Hepatic stellate cell (primary cell): ENCODE data around the gene MRPL4.
"Not testable (repeated sequence)": the region's sequence is repeated elsewhere in the genome, so short reads cannot be mapped to it uniquely, and the experiment has no call there.

ENCODE experiments used
- DNase-seq: peaks from one replicate; pipeline ENCODE4 v3.0.0; 2011; ENCODE audit warnings: low spot score

The MRPL4 gene

DNA sequence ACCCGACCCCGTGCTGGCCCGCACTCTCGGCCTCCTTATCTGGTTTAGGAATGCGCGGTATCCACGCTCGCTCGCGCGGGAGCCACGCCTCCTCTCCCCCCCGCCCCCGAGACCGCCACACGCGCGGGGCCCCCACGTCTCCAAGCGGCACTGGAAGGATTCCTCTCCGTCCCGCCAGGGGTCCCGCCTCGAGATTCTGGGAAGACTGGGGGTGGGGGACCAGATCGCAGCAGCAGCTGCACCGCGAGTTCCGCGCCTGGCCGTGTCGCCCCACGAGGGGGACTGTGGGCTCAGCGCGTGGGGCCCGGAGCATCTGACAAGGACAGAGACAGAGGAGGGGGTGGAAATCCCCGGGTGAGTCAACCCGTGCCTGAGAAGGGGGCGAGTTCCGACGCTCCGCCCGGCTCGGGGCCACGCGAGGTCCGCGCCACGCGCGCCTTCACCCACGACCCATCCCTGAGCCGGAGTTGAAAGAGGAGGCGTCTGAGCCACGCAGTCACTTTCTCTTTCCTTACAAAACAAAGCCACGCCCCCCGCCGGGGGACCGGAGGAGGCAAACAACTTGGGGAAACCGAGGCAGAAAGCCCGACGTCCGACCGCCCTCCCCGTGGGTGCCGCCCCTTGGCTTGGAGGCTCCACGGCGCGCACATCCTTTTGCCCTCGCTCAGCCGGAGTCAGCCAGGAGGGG lies 21.7 kb upstream of the MRPL4 start:
- DNase-seq: peak; percentile 73

DNA sequence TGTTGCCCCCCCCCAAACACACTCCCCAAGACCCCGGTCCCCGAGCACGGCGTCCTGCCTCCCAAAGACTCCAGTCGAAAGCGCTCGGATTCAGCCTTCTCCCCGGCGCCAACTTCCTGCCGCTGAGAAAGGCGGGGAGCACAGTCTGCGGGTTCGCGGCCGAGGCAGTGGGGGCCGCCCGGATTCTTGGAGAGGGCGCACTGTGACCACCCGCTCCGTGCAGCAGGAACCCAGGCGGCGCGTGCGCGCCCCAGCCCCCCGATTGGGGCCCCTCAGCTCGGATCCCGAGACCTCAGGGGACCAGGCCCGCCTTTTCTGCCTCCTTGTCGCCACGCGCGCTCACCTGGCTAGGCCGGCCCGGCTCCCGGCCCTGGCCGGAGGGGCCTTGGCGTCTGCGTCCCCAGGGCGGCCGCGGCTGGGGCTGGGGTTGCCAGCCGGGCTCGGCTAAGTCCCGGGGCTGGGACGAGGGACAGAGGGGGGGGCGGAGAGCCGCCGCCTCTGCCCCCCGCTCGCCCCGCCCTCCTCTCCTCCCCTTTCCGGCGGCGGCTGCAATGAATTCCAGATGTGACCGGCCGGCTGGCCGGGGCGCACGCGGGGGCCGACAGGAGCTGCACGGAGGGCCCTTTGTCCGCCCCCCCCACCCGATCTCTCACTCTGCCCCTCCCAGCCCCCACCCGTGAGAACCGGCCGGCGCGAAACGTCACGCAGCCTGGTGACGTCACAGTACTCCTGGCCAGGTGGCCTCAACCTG lies 21.0 kb upstream of the MRPL4 start, which contains the start of gene S1PR2:
Gene S1PR2 (minus strand): TSS at position 471 of the 751 bp plus-strand sequence. CDS start 6,426 bp downstream, outside the sequence.
- DNase-seq: peak; percentile 90

DNA sequence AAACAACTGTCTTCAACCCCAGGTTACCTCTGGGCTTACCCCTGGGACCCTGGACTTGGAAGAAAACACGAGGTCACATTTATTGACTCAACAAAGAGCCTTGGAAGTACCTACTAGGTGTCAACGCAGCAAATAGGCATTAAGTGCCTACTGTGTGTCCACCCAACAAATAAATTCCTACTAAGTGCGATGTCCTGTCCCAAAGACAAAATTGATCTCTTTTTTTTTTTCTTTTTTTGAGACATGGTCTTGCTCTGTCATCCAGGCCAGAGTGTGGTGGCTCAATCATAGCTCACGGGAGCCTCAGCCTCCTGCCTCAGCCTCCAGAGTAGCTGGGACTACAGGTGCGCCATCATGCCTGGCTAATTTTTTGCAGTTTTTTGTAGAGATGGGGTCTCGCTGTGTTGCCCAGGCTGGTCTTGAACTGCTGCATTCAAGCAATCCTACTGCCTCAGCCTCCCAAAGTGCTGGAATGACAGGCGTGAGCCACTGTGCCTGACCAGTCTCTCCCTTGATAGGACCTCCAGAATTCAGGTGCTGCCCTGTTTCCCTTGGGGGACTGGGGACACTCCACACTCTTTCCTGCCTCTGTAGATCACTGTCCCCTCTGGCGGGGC lies 20.3 kb upstream of the MRPL4 start:
- DNase-seq: no peak

DNA sequence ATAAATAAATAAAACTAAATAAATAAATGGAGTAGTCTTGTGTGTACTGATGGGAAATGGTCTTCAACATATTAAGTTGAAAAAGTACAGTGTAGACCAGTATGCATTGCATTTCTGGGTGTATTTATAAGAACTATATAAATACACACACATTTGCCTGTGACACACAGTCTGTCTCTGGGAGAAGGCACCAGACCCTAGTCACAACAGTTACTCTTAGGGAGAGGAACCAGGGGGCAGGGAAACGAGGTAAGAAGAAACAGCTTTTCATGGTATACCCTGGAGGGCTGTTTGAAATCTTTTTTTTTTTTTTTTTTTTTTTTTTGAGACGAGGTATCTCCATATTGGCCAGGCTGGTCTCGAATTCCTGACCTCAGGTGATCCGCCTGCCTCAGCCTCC lies 18.1 kb upstream of the MRPL4 start:
- no peak for DNase-seq

DNA sequence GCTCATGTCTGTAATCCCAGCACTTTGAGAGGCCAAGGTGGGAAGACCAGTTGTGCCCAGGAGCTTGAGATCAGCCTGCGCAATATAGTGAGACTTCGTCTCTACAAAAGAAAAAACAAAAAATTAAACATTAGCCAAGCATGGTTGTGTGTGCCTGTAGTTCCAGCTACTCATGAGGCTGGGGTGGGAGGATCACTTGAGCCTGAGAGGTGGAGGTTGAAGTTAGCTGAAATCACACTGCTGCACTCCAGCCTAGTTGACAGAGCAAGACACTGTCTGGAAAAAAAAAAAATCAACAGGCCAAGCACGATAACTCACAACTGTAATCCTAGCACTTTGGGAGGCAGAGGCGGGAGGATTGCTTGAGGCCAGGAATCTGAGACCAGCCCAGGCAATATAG lies 17.0 kb upstream of the MRPL4 start:
- no peak for DNase-seq

DNA sequence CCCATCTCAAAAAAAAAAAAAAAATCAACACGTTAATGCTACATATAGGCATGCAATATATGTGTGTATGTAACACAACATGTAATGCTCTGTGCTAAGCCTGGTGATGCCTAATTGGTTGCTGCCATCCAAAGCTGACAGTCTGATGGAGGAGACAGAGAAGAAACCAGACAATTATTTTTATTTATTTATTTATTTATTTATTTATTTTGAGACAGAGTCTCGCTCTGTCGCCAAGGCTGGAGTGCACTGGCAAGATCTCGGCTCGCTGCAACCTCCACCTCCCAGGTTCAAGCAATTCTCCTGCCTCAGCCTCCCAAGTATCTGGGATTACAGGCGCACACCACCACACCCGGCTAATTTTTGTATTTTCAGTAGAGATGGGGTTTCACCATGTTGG lies 16.6 kb upstream of the MRPL4 start:
- not testable (repeated sequence) for DNase-seq

DNA sequence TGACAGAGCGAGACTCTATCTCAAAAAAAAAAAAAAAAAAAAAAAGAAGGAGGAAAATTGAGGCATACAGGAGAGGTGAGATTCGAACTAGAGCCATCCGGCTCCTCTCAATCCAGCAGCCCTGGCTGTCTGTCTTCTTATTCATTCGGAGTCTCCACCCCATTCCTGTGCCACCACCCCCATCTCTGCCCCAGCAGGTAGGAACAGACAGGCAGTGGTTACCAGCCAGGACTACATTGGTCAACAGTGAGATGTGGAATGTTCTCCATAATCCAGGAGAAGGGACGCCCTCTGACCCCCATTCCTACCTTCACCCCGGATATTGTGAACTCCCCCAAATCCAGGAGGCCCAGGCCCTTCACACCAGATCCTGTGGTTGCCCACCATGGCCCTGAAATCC lies 14.3 kb upstream of the MRPL4 start:
- DNase-seq: no peak

DNA sequence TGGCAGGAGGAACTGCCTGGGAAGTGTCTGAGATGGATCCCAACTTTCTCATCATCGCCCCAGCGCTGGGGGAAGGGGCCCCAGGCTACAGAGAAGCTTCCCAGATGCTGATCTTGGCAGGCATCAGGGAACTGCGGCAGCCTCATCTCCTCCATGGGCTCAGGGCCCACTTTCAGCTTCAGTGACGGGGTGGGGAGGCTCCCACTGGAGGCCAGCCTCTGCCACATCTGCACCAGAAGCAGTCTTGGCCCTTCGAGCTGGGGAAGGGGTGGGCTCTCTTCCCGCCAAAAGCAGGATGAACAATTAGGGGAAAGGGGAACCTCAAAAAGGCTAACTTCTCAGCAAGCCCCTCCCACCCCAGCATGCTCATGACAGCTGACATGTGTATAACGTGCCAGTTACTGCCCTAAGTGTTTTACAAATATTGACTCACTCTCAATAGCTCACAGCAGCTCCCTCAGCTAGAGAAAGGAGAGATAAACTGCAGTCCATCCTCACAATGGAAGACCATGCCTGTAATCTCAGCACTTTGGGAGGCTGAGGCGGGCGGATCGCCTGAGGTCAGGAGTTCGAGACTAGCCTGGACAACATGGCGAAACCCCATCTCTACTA lies 13.7 kb upstream of the MRPL4 start:
- peak; percentile 75 for DNase-seq

DNA sequence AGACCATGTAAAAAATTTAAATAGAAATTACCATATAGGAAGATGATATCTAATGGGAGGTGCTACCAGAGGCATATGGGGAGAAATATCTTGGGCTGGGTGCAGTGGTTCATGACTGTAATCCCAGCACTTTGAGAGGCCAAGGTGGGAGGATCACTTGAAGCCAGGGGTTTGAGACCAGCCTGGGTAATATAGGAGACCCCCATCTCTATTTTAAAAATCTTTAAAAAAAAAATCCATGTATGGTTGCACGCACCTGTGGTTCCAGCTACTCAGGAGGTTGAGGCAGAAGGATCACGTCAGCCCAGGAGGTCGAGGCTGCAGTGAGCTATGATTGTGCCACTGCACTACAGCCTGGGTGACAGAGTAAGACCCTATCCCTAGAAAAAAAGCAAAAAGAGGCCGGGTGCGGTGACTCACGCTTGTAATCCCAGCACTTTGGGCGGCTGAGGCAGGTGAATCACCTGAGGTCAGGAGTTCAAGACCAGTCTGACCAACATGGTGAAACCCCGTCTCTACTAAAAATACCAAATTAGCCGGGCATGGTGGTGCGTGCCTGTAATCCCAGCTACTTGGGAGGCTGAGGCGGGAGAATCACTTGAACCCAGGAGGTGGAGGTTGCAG lies 10.1 kb upstream of the MRPL4 start:
- DNase-seq: not testable (repeated sequence)

DNA sequence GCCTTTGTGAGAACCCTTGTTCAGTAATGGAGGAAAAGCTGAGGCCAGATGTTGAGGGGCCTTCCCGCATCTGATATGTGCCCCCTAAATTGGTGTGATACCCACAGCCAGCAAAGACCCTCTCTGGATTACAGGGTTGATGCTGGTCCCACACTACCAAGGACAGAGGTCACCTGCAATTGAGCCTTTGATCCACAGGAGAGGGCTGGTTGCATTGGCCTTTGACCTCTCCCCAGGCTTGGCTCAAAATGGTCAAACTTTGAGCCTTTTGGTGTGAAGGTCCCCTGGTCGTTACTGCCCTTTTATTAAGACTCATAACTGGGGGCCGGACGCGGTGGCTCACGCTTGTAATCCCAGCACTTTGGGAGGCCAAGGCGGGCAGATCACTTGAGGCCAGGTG lies 8.4 kb upstream of the MRPL4 start:
- no peak for DNase-seq

DNA sequence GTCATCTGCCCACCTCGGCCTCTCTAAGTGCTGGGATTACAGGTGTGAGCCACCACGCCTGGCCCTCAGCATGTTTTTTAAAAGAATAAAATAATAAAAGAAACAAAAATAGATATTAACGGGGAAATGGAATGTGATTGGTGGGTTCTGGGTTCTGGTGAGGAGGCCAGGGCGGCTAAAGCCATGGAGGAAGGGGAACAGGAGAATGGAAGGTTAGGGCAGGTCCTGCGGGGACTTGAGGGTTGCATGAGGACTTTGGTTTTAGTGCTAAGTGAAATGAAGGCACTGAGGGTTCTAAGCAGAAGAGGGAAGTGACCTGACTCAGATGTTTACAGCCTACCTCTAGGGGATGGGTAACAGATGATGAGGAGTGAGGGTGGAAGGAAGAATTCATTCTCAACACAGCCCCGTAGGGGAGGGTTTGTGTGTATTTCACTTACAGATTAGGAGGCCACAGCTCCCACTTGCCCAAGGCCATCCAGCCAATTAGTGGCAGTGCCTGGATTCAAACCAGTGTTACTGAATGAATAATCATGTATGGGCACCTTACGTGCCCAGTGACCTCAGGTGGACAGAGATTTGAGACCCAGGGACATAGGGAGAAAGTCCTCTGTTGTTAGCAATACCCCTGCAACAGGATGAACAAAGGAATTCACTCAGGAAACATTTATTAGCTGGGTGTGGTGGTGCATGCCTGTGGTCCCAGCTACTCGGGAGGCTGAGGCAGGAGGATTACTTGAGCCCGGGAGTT lies 6.7 kb upstream of the MRPL4 start:
- no peak for DNase-seq

DNA sequence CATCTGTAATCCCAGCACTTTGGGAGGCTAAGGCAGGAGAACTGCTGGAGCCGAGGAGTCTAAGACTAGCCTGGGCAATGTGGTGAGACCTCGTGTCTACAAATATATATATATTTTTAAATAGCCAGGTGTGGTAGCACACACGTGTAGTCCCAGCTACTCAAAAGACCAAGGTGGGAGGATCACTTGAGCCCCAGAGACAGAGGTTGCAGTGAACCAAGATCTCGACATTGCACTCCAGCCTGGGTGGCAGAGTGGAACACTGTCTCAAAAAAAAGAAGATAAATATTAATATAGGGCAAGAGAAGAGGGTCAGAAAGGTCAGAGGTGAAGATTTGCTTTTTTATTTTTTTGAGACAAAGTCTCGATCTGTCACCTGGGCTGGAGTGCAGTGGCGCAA lies 5.5 kb upstream of the MRPL4 start:
- no peak for DNase-seq

DNA sequence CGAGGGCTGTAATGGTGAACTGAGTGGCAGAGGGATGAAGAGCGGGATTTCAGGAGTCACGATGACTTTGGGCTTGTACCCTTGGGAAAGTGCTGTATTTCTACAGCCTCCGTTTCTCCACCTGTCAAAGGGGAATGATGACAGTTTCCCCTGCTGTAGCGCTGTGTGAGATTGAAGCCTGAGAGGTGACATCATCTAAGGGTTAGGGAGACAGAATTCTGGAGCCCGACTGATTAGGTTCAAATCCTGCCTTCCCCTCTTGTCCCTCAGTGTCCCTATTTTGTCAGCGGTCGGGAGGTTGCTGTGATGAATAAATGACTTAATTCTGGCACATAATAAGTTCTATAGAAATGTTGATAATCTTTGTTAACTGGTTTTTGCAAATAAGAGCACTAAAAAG lies 693 bp downstream of the MRPL4 start:
- DNase-seq: no peak

DNA sequence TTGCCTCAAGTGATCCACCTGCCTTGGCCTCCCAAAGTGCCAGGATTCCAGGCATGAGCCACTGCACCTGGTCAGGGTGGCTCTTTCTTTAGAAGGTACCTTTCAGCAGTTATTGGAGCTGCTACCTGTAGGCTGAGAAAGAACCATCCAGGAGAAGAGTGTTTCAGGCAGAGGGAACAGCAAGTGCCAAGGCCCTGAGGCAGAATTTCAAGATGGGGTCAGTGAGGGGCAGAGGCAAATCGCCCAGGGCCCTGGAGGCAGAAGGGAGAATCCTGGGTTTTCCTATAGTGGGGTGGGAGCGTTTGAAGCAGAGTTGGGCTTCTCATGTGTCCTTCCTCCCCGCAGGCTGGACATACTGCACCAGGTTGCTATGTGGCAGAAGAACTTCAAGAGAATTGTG lies 2.2 kb downstream of the MRPL4 start:
- DNase-seq: no peak

DNA sequence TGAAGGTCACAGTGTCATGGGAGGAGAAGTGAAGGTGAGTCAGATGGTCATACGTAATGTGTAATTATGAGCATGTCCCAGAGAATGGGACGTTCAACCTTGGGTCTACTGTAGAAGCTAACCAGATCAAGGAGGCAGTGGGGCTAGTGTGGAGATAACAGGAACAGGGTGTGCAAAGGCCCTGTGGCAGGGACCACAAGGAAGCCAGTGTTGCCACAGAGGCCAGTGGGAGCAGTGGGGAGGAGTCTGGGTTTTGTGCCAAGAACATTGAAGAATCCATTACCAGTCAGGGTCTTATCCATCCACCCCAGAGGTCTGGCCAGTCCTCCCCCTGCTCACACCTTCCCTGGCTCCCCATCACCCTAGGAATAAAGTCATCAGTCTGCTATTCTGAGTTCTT lies 3.3 kb downstream of the MRPL4 start:
- no peak for DNase-seq

DNA sequence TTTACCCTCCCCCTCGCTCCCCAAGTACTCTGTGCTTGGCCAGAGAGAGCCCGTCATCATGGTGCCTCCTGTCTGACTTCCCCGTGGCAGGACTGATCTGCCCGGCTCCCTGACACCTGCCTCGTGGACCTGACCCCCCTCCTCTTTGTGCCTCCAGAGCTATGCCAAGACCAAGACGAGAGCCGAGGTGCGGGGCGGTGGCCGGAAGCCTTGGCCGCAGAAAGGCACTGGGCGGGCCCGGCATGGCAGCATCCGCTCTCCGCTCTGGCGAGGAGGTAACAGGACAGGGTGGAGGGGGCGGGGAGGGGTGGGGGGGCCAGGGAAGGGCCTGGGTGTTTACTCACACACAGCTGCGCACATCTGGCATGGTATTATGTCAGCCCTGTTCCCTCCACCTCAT lies 4.5 kb downstream of the MRPL4 start:
- no peak for DNase-seq

DNA sequence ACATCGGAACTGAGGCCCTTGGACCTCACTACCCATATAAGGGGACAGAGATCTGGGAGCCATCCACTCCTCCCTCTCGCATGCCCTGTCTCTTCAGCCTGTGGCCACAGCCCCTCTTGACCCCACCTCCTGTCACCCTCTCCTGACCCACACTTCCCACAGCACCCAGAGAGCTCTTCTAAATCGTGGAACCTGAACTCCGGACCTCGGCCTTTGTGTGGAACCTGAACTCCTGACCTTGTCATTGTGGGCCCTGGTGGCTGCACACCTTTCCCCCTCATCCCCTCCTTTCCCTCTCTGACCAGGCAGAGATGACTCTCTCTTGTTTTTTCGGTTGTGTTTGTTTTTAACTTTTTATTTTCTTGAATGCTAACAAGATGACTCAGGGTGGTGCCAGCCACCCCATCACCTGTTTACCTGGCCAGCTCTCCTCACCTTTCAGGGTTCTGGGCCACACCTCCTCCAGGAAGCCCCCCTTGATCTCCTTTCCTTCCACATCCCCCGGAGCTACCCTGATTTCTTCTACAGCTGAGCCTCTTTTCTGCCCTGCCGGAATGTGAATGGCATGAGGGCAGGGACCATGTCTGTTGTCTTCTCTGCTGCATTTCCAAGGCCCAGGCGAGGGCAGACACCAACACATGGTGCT lies 5.1 kb downstream of the MRPL4 start:
- no peak for DNase-seq

DNA sequence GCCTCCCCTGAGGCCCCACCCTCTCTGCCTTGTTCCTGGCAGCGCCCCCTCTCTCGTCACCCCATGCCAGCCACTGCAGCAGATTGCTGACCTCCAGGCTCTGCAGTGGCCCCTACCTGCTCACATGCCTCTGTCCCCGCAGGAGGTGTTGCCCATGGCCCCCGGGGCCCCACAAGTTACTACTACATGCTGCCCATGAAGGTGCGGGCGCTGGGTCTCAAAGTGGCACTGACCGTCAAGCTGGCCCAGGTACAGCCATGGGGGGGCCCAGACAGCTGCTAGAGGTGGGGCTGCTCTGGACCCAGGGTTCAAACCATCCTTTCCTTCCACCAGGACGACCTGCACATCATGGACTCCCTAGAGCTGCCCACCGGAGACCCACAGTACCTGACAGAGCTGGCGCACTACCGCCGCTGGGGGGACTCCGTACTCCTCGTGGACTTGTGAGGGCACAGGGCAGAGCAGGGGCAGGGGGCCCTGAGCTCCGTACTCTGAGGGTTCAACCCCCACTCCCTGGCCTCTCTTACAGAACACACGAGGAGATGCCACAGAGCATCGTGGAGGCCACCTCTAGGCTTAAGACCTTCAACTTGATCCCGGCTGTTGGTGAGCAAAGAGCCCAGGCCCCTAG lies 6.2 kb downstream of the MRPL4 start:
- no peak for DNase-seq

DNA sequence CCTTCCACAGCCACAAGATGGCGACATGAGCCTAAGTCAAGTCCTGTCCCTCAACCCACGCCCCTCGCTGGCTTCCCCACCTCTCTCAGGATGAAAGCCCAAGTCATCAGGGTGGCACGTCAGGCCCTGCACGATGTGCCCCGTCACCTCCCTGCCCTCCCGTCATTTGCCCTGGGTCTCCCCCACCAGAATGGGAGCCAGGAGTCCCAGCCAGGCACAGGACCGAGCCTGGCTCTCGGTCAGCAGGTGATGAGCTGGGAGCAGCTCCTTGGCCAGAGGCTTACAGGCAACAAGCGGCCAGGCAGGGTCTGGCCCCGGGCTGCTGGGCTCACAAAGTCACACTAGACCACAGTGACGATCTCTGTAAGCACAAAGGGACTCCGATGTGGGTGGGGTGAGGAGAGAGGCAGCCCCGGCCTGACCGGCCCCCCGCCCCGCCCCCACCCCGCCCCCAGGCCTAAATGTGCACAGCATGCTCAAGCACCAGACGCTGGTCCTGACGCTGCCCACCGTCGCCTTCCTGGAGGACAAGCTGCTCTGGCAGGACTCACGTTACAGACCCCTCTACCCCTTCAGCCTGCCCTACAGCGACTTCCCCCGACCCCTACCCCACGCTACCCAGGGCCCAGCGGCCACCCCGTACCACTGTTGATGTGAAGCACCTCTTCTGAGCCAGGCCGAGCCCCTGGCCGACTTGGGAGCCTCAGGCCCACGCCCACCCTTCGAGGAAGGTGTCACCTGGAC lies 7.3 kb downstream of the MRPL4 start:
- DNase-seq: peak; percentile 61

DNA sequence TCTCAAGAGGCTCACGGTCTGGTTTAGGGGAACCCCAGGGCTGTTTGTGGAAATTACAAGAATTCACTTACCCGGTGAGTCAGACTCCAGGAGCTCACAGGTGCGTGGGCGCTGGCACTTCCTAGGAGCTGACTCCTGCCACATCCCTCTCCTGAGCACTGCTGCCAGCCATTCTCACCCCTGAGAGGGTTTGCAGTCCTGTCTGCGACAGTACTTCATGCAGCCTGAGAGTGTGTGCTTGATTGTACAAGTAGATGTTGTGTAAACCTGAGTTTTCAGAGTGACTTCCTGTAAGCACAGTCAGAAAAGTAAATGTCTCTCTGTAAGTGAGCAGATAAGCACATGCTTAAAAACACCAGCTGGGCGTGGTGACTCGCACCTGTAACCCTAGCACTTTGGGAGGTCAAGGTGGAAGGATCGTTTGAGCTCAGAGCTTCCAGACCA lies 8.1 kb downstream of the MRPL4 start:
- no peak for DNase-seq
